Umbilical cord (tissue), 2 donors: ENCODE data around the gene NKD2. TPM values are rescaled to one million over a fixed set of nuclear protein-coding genes. Genes with fewer than 3 reads are reported as not detected.
A peak's percentile ranks its signal among the peaks of the same experiment; 100 is the strongest.
"Not testable (repeated sequence)": the region's sequence is repeated elsewhere in the genome, so short reads cannot be mapped to it uniquely, and the experiment has no call there.

Source experiments
- DNase-seq: peaks from one replicate; pipeline ENCODE4 v3.0.0-alpha.2; 2015; ENCODE audit warnings: low spot score
- total RNA-seq: library from RNA; depleted of rRNA; stranded (reverse); fragments of >200 nt; gene quantifications from one replicate; pipeline ENCODE4 v1.2.3, GENCODE V29; 2014; ENCODE audit warnings: low replicate concordance; ENCODE audit not compliant: insufficient read depth

Gene NKD2
- total RNA-seq, 1 donor from 2014 or later, result 1.9 TPM

GRCh38 chr5:1000329-1000728, 8.3 kb upstream of the NKD2 start:
- no peak for DNase-seq

- DNase-seq, result not testable (repeated sequence)
These were observed 7.8 kb upstream of the NKD2 start for GRCh38 chr5:1000831-1001230.

- DNase-seq, result no peak
These were observed 7.0 kb upstream of the NKD2 start for GRCh38 chr5:1001406-1002270.

- DNase-seq, result no peak
These were observed 6.4 kb upstream of the NKD2 start for GRCh38 chr5:1002271-1002546.

GRCh38 chr5:1002836-1003235, 5.8 kb upstream of the NKD2 start:
- no peak for DNase-seq

GRCh38 chr5:1003296-1003937, 5.2 kb upstream of the NKD2 start:
- DNase-seq, result peak; percentile 57

GRCh38 chr5:1004461-1005248, 3.9 kb upstream of the NKD2 start:
- peak; percentile 72 for DNase-seq

- no peak for DNase-seq
These were observed 3.3 kb upstream of the NKD2 start for GRCh38 chr5:1005249-1005851.

- DNase-seq, result no peak
These were observed 2.5 kb upstream of the NKD2 start for GRCh38 chr5:1005904-1006655.

- no peak for DNase-seq
These were observed 1.9 kb upstream of the NKD2 start for GRCh38 chr5:1006656-1007071.

- DNase-seq, result no peak
These were observed 1.4 kb upstream of the NKD2 start for GRCh38 chr5:1007221-1007680.

- no peak for DNase-seq
These were observed 736 bp upstream of the NKD2 start for GRCh38 chr5:1007681-1008450.

GRCh38 chr5:1009359-1010180, 968 bp downstream of the NKD2 start:
- DNase-seq, result no peak

GRCh38 chr5:1010181-1010510, 1.5 kb downstream of the NKD2 start:
- DNase-seq, result no peak

- DNase-seq, result no peak
These were observed 2.0 kb downstream of the NKD2 start for GRCh38 chr5:1010641-1011046.

GRCh38 chr5:1011226-1011631, 2.6 kb downstream of the NKD2 start:
- DNase-seq, result no peak

- DNase-seq, result no peak
These were observed 3.2 kb downstream of the NKD2 start for GRCh38 chr5:1011741-1012312.

GRCh38 chr5:1012313-1012841, 3.8 kb downstream of the NKD2 start:
- no peak for DNase-seq

GRCh38 chr5:1012900-1013237, 4.3 kb downstream of the NKD2 start:
- DNase-seq, result no peak
